ENCODE results near the gene CDCA5. TPM values are rescaled to one million over a fixed set of nuclear protein-coding genes. Genes with fewer than 3 reads are reported as not detected.

Gene CDCA5, protein sequence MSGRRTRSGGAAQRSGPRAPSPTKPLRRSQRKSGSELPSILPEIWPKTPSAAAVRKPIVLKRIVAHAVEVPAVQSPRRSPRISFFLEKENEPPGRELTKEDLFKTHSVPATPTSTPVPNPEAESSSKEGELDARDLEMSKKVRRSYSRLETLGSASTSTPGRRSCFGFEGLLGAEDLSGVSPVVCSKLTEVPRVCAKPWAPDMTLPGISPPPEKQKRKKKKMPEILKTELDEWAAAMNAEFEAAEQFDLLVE
- 100 to 1,000 TPM; 111 to 119 TPM for total RNA-seq

DNA sequence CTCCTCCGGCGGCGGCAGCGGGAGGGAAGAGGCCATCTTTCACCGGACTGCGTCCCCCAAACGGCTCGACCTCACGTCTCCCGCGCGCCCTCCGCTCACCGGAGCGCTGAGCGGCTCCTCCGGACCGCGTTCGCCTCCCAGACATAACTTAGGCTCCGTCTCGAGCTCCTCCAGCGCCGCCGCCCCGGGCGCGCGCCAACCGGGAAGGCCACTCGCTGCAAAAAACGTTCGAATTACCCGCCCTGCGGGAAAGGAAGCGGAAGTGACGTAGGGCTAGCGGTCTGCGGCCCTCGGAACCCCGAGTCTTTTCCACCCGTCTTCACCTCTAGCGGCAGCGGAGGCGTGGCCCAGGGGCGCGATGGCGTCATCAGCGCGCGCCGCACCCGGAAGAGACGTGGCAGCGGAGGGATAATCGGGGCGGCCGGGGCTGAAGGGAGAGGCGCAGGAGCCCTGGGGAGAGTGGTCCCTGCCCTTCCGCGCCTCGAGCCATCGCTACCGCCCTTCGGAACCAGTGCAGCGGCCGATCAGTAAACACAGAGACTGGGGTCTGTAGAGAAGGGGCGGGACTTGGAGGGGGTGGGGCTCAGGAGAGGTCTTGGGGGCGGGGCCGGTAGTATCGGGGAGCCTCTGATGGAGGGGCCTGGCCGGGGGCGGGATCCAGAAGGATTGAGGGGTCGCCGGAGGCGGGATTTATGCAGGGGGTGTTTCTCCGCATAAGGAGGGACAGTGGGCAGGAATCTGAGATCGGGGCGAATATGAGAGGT lies at the start of gene CDCA5, which contains the start of gene ZFPL1:
CDCA5 (minus strand) TSS at position 207 of the 764 bp plus-strand sequence; CDS start at position 145, 62 bp downstream.
ZFPL1 (plus strand) TSS at position 389 of the 764 bp plus-strand sequence. CDS start 477 bp downstream, outside the sequence.
- ATAC-seq (peak; percentile 81), DNase-seq (peak; percentile 97)
- Mint-ChIP-seq H3K27ac (peak within 1 kb of the TSS; percentile 98), H3K27me3 (no peaks in the 10 kb centered on the region), H3K4me1 (peaks cover 41% of the 10 kb centered on the region), H3K4me3 (peak within 1 kb of the TSS; percentile 99), H3K36me3 (ENCODE audit: low read depth) (peaks cover 62% of the 10 kb centered on the region), H3K9me3 (ENCODE audit: low read depth) (no peaks in the 10 kb centered on the region)
- POLR2A ChIA-PET, result interaction anchor here (0.6 to 1.1 kb wide), 3 partner anchors 9 to 28 kb away, joined by 3 read pairs; partner anchors contain the start of gene TM7SF2
- CTCF ChIA-PET, result interaction anchor here (0.5 to 1.4 kb wide), 4 partner anchors 10 to 93 kb away, joined by 3 to 5 read pairs (median 4); partner anchors contain the start of gene MRPL49
- intact Hi-C loops (cut with DNase I, micrococcal nuclease), result loop anchor here (1.0 to 5.0 kb wide), 19 partner anchors 12 to 531 kb away; partner anchors contain the start of genes FAU (in 2 of the 2), MRPL49 (in 2 of the 2), SAC3D1 (in 2 of the 2) and SNX15 (in 2 of the 2)

DNA sequence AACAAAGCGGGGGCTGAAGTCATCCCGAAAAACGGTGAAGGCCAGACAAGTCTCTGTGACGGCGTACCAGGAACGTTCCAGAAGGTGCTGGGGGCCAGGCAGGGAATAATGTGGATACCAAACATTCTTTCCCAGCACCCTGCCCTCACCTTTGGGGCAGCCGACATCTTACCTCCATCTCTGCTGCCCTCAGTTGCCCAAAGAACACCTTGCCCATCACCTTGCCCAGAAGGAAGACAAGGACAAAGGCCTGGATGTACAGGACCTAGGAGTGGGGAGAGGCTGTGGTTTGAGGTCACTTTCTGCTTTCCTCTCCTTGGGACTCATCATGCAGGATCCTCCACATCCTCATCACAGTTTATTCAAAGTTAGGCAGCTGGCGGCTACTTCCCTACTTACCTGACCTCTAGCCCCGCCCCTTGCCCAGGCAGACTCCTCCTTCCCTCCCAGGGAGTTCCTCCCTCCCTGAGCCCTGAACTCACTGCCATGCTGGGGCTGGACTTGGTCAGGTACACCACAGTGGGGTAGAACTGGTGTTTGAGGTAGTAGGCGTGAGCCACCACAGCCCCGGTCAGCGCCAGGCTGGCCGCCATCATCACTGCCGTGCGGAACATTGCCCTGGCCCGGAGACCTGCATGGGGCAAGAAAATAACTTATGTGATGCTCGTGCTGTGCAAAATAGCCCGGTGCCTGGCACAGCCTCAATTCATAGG lies 49.3 kb upstream of the CDCA5 start:
- POLR2A ChIA-PET, result interaction anchor here (0.6 to 3.2 kb wide), 3 partner anchors 11 to 364 kb away, joined by 3 to 14 read pairs (median 5); partner anchors contain the start of genes FAU, MRPL49 and POLA2
- intact Hi-C loops (cut with DNase I, micrococcal nuclease), result no loop called here
- DNase-seq (peak; percentile 83), ATAC-seq (peak; percentile 23)
- Mint-ChIP-seq H3K9me3 (ENCODE audit: low read depth) (no peaks in the 10 kb centered on the region), H3K36me3 (ENCODE audit: low read depth) (peaks cover 12% of the 10 kb centered on the region), H3K27ac (peak overlapping the region; percentile 97), H3K27me3 (no peaks in the 10 kb centered on the region), H3K4me3 (peak overlapping the region; percentile 97), H3K4me1 (peaks cover 27% of the 10 kb centered on the region)
- CTCF ChIA-PET, result interaction anchor here (0.7 to 2.6 kb wide), 2 partner anchors 11 to 16 kb away, joined by 3 to 7 read pairs; partner anchors contain the start of genes FAU, MRPL49 and ZNHIT2

DNA sequence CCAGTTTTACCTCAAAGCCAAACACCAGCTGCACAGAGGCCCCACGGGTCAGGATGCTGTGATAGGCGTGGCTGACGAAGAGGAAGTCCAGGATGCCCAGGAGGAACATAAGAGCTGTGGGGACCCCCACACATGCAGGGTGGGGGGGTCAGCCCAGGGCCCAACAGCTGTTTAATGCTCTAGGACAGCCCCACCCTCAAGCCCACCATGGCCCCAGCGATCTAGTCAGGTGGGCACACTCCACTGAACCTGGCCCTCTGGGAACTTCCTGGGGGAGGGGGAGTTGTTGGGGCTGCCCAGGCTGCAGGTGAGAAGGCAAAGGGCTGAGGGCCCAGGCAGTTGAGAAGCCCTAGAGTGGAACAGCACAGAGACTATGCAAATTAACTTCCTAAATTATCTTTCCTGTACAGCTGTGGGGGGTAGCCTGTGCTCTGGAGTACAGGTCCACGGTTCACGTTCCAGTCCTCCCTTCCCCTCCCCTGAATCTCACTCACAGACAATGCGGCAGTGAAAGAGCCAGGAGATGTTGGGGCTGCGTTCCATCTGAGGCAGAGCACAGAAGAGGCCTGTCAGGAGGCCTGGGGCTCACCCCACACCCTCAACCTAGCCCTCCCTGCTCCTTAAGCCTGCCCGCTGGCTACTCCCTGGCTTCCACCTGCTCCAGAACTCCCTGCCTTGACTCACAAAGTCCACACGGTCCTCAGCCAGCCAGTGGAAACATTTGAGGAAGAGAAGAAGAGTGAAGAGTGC lies 48.6 kb upstream of the CDCA5 start:
- Mint-ChIP-seq H3K4me3 (peak overlapping the region; percentile 97), H3K27ac (peak overlapping the region; percentile 97), H3K36me3 (ENCODE audit: low read depth) (peaks cover 12% of the 10 kb centered on the region), H3K4me1 (peaks cover 27% of the 10 kb centered on the region), H3K27me3 (no peaks in the 10 kb centered on the region), H3K9me3 (ENCODE audit: low read depth) (no peaks in the 10 kb centered on the region)
- DNase-seq, result no peak
- CTCF ChIA-PET, result interaction anchor here (0.5 to 1.0 kb wide), 3 partner anchors 10 to 439 kb away, joined by 3 to 4 read pairs (median 4); partner anchors contain the start of genes FAU and MRPL49
- POLR2A ChIA-PET, result interaction anchor here (1.3 to 3.2 kb wide), 2 partner anchors 10 to 130 kb away, joined by 5 to 14 read pairs; partner anchors contain the start of genes FAU, MRPL49 and POLA2
- intact Hi-C loops (cut with DNase I, micrococcal nuclease), result no loop called here
- no peak for ATAC-seq

DNA sequence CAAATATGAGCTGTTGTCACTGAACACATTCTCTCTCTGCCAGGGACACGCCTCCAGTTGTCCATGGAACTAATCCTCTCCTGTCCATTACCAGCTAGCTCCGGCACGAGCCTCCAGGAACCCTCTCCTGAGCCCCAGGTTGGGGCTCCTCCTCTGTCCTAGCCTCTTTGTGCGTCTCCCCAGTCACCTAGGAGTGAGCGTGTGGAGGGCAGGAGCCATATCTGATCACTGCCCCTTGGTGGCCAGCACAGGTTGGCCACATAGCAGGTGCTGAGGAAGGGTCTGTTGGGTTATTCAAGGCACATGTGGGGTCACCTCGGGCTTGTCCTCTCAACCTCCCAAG lies 48.0 kb upstream of the CDCA5 start:
- intact Hi-C loops (cut with DNase I, micrococcal nuclease), result no loop called here
- peaks cover 14% of the 10 kb centered on the region for H3K36me3 Mint-ChIP-seq (ENCODE audit: low read depth)

DNA sequence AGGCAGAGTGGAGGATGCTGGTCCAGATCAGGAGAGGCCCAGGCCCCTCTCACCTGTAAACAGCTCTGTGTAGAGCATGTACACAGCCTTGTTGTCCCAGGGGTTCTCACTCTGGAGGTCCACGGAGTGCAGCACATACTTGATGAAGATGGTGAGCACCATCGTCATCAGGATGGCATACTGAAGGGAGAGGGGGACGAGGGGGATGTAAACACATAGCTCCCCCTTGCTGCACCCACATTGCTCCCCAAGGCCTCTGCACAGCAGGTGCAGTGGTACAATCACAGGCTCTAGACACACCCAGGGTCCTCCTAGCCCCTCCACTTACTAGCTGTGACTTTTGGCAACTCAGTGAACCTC lies 47.6 kb upstream of the CDCA5 start:
- H3K4me3 Mint-ChIP-seq, result no peak overlapping the region
- no peaks in the 10 kb centered on the region for H3K9me3 Mint-ChIP-seq (ENCODE audit: low read depth)
- no peak for ATAC-seq
- H3K4me1 Mint-ChIP-seq, result peaks cover 24% of the 10 kb centered on the region
- no peaks in the 10 kb centered on the region for H3K27me3 Mint-ChIP-seq
- ChIA-PET CTCF (interaction anchor here (1.0 kb wide), 1 partner anchor 9 kb away, joined by 3 read pairs; the partner anchor contains the start of genes FAU and MRPL49), POLR2A (interaction anchor here (1.3 kb wide), 1 partner anchor 9 kb away, joined by 5 read pairs; the partner anchor contains the start of genes FAU and MRPL49)
- intact Hi-C loops (cut with DNase I, micrococcal nuclease), result no loop called here
- H3K27ac Mint-ChIP-seq, result no peak overlapping the region
- DNase-seq, result no peak
- H3K36me3 Mint-ChIP-seq (ENCODE audit: low read depth), result peaks cover 18% of the 10 kb centered on the region

More for the DNA sequence above, 48.0 kb upstream of the CDCA5 start:
- Mint-ChIP-seq H3K27me3 (no peaks in the 10 kb centered on the region), H3K27ac (no peak overlapping the region), H3K9me3 (ENCODE audit: low read depth) (no peaks in the 10 kb centered on the region), H3K4me1 (peaks cover 27% of the 10 kb centered on the region), H3K4me3 (no peak overlapping the region)
- CTCF ChIA-PET, result interaction anchor here (0.5 to 1.0 kb wide), 3 partner anchors 10 to 440 kb away, joined by 3 to 4 read pairs (median 4); partner anchors contain the start of genes FAU and MRPL49
- DNase-seq (no peak), ATAC-seq (no peak)
- POLR2A ChIA-PET, result interaction anchor here (1.3 kb wide), 1 partner anchor 10 kb away, joined by 5 read pairs; the partner anchor contains the start of genes FAU and MRPL49

DNA sequence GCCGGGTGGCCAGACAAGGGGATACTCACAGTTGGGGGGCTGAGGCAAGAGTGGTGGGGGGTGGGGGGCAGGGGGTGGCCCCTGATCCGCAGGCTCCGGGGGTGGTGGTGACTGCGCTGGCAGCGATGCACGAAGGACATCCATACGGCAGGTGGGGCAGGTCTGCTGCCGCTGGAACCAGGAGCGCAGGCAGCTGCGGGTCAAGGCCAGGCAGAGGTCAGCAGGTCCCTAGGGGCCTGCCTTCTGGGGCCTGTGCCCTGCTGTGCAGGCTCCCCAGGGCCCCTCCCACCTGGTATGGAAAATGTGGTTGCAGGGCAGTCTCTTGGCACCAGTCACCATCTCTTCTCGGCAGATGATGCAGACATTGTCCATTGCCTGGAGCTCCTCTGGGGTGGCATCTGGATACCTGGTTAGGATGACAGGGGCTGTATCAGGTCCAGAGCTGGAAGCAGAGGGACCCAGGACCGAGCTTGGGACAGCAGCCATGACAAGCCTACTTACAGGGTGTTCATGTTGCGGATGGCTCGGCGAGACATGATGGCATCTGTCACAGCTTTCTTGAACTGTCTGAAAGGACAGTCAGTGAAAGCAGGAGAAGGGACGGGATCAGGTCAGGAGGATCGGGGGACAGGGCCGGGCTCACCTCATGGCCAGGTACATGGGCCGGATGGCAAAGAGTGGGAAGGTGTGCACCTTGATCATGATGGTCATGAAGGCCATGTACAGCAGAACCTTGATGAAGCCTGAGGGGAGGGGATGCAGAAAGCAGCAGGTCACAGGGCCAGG lies 47.0 kb upstream of the CDCA5 start:
- ATAC-seq (no peak), DNase-seq (no peak)
- H3K4me3 Mint-ChIP-seq, result no peak overlapping the region
- intact Hi-C loops (cut with DNase I, micrococcal nuclease), result no loop called here
- H3K27ac Mint-ChIP-seq, result no peak overlapping the region
- ChIA-PET POLR2A (interaction anchor here (1.3 kb wide), 1 partner anchor 9 kb away, joined by 5 read pairs; the partner anchor contains the start of genes FAU and MRPL49), CTCF (no interaction called here)
- peaks cover 18% of the 10 kb centered on the region for H3K4me1 Mint-ChIP-seq
- no peaks in the 10 kb centered on the region for H3K9me3 Mint-ChIP-seq (ENCODE audit: low read depth)
- no peaks in the 10 kb centered on the region for H3K27me3 Mint-ChIP-seq
- H3K36me3 Mint-ChIP-seq (ENCODE audit: low read depth), result peaks cover 19% of the 10 kb centered on the region

DNA sequence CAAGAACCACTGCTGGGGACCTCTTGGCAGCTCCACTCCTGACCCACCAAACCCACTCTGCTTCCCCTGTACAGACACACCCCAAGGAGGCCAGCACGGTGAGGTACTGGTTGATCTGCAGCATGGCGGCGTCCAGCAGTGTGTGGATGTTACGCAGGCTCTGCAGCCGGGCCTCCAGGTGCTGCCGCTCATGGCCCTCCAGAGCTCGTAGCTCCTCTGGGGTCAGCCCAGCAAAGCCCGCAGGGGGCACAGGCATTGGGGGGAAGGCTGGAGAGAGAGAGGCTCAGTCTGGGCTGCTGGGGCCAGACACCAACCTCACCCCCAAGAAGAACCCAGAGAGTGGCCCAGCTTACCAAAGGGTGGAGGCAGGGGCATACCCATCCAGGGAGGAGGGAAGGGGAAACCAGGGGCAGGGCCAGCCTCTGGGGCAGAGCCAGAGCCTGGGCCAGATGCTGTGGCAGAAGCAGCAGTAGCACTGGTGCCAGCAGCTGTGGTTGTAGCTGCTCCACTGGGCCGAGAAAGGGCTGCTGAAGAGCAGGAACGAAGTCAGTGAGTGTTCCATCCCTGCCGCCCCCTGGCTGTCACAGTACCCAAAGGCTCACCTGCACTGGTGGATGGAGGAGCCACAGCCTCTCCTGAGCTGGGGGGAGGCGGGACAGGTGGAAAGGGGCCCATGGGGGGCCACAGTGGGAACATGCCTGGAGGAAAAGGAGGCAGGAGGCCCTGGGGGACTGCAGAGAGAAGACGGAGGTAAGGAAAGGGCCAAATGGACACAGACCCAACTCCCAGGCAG lies 46.0 kb upstream of the CDCA5 start:
- no peak overlapping the region for H3K4me3 Mint-ChIP-seq
- peaks cover 22% of the 10 kb centered on the region for H3K36me3 Mint-ChIP-seq (ENCODE audit: low read depth)
- ChIA-PET POLR2A (no interaction called here), CTCF (interaction anchor here (0.5 to 0.7 kb wide), 2 partner anchors 96 to 261 kb away, joined by 3 read pairs; no protein-coding TSS in a partner anchor)
- peaks cover 15% of the 10 kb centered on the region for H3K4me1 Mint-ChIP-seq
- ATAC-seq (no peak), DNase-seq (no peak)
- H3K9me3 Mint-ChIP-seq (ENCODE audit: low read depth), result no peaks in the 10 kb centered on the region
- no peak overlapping the region for H3K27ac Mint-ChIP-seq
- intact Hi-C loops (cut with DNase I, micrococcal nuclease), result no loop called here
- H3K27me3 Mint-ChIP-seq, result no peaks in the 10 kb centered on the region

DNA sequence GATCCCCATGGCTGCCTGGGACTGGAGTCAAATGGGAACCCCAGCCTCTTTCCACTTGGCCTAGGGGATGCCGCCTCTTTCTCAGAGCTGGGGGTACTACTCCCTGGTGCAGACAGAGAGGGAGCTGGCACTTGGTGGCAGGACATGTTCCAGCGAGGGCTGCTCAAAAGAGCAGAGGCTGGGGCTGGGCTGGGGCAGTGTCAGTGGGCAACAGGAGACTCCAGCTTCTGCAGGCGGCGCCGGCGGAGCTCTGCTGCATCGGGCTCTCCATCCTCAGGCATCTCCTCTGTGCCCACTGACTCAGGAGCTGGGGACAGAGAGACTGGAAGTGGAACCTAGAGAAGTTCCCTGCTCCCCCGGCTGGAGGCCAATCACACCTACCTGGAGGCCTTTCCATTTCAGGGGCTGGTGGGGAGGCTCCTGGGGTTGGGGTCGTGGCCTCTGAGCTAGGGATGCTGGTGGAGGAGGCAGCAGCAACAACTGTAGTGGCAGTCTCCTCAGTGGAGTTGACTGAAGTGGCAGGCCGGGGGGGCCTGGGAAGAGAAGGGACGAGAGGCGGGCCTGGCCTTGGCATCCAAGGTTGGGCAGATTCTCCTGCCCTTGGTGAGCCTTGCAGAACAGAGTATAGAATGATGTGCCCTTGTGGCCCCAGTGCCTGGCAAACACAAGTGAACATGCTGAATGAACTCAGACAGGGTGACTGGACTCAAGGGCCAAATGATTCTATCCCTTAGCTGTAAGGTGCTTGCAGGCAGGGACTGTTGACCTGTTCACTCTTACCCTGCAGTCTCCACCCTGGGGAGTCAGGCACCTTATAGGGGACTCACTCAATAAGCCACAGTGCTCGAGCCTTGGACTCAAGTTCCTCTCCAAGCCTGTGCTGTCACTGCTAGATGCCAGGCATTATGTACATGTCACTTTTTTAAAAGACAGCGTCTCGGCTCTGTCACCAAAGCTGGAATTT lies 44.6 kb upstream of the CDCA5 start:
- Mint-ChIP-seq H3K27me3 (no peaks in the 10 kb centered on the region), H3K27ac (no peak overlapping the region), H3K4me1 (peaks cover 20% of the 10 kb centered on the region), H3K36me3 (ENCODE audit: low read depth) (peaks cover 30% of the 10 kb centered on the region), H3K9me3 (ENCODE audit: low read depth) (no peaks in the 10 kb centered on the region), H3K4me3 (no peak overlapping the region)
- intact Hi-C loops (cut with DNase I, micrococcal nuclease), result no loop called here
- CTCF ChIA-PET, result interaction anchor here (0.7 to 0.9 kb wide), 2 partner anchors 16 to 260 kb away, joined by 3 read pairs; no protein-coding TSS in a partner anchor
- DNase-seq, result no peak
- POLR2A ChIA-PET, result interaction anchor here (0.6 to 1.1 kb wide), 2 partner anchors 205 to 316 kb away, joined by 3 to 4 read pairs; partner anchors contain the start of gene DPF2
- no peak for ATAC-seq
